ENCODE data around the gene ST8SIA1.

DNA sequence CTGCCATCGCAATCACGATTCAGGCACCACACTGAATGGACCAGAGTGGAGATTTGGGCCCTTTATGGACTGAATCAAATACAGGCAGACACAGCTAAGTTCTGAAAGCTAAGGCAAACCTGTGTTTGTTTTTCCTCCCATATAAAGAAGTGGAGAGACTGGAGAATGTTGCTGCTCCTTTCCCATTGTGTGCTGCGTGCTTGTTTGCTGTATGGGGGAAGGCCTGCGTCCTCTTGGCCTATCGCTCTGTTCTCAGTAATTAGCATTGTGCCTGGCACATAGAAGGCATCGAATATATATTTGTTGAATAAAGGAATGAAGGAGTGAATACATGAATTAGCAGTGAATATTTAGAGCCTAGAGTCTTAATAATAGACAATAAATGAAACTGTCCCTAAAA lies 12.4 kb downstream of the ST8SIA1 start:
- TF ChIP-seq CTCF (IDR thresholded peaks at IDR 0.05; ENCODE audit: control extremely low read depth in 1 of 3, insufficient read depth in 1 of 3, low read depth in 1 of 3, low read length in 3 of 3) = no peak
- no peak for TF ChIP-seq JUN (IDR thresholded peaks at IDR 0.05; ENCODE audit: low read depth, low read length)
- no peak for TF ChIP-seq TEAD4 (IDR thresholded peaks at IDR 0.05; ENCODE audit: low read depth, low read length)
- no peak for TF ChIP-seq TAF1 (IDR thresholded peaks at IDR 0.05; ENCODE audit: low read depth, low read length)
- no peak for TF ChIP-seq CBX8 (IDR thresholded peaks at IDR 0.05; ENCODE audit: borderline replicate concordance, low read depth, low read length)
- no peak for TF ChIP-seq EZH2 (IDR thresholded peaks at IDR 0.05; ENCODE audit: low read depth, low read length, severe bottlenecking)
- no peak for TF ChIP-seq EP300 (IDR thresholded peaks at IDR 0.05; ENCODE audit: borderline replicate concordance in 1 of 2, low read depth in 2 of 2, low read length in 2 of 2)
- no peak for TF ChIP-seq BCL11A (IDR thresholded peaks at IDR 0.05; ENCODE audit: low read depth in 2 of 2, low read length in 2 of 2)
- TF ChIP-seq FOSL1 (IDR thresholded peaks at IDR 0.05; ENCODE audit: insufficient read depth, low read depth, low read length) = no peak
